Neutrophil (primary cell): ENCODE measurements around the gene TRHDE.

Experiments
- H3K27ac ChIP-seq: fragments of 200-600 bp; sonication (generic); 2 replicates; pipeline ENCODE4 v1.5.1; 2016; ENCODE audit warnings: mild to moderate bottlenecking, moderate library complexity
- H3K27me3 ChIP-seq: fragments of 200-600 bp; sonication (generic); 2 replicates; pipeline ENCODE4 v1.6.0; 2016; ENCODE audit warnings: mild to moderate bottlenecking
- H3K36me3 ChIP-seq: fragments of 200-600 bp; sonication (generic); 2 replicates; pipeline ENCODE4 v1.5.1; 2017
- H3K4me1 ChIP-seq, 2 experiments: fragments of 200-600 bp in 1 of 2; sonication (generic) in 1 of 2; 1 replicate in 1 of 2; 2 replicates in 1 of 2; pipeline versions ENCODE4 v1.5.1 to v1.6.1; 2013 to 2016; ENCODE audit warnings: low read depth in 1 of 2, low read length in 1 of 2, mild to moderate bottlenecking in 1 of 2, moderate library complexity in 1 of 2; ENCODE audit not compliant: control insufficient read depth in 1 of 2, insufficient read depth in 1 of 2
- H3K4me3 ChIP-seq, 2 experiments: fragments of 200-600 bp in 1 of 2; sonication (generic) in 1 of 2; 1 replicate in 1 of 2; 2 replicates in 1 of 2; pipeline ENCODE4 v1.5.1; 2013 to 2016; ENCODE audit warnings: low read depth in 1 of 2, low read length in 1 of 2, mild to moderate bottlenecking in 1 of 2, moderate library complexity in 1 of 2
- H3K9me3 ChIP-seq: fragments of 200-600 bp; sonication (generic); 2 replicates; pipeline ENCODE4 v1.5.1; 2016
- TF ChIP-seq, protein P1 (sequence below): fragments of 200-600 bp; sonication (generic); IDR thresholded peaks from 2 replicates; pipeline ENCODE4 v1.5.1; 2016; ENCODE audit warnings: antibody characterized with exemption

Gene TRHDE

DNA sequence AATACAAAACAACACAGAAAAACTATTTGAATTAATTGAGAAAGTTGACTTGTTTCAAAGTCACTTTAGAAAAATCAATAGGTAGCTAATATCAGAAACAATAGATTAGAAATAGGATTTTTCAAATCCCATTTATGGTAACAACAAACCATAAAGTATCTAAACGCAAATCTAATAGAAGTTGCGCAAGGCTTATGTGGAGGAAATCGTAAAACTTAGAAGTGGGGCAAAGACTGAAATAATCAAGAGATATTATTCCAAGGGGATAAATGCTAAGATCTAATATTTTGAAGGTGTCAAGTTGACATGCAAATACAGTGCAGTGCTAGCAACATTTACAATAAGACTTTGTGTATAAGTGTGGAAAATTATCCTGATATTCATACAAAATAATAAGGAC is 87.2 kb downstream of the TRHDE start:
- Histone ChIP-seq H3K27ac (no peak overlapping the region), H3K4me1 (no peaks in the 10 kb centered on the region), H3K27me3 (no peaks in the 10 kb centered on the region), H3K9me3 (no peaks in the 10 kb centered on the region), H3K4me3 (no peak overlapping the region), H3K36me3 (no peaks in the 10 kb centered on the region)
- TF ChIP-seq, protein P1, sequence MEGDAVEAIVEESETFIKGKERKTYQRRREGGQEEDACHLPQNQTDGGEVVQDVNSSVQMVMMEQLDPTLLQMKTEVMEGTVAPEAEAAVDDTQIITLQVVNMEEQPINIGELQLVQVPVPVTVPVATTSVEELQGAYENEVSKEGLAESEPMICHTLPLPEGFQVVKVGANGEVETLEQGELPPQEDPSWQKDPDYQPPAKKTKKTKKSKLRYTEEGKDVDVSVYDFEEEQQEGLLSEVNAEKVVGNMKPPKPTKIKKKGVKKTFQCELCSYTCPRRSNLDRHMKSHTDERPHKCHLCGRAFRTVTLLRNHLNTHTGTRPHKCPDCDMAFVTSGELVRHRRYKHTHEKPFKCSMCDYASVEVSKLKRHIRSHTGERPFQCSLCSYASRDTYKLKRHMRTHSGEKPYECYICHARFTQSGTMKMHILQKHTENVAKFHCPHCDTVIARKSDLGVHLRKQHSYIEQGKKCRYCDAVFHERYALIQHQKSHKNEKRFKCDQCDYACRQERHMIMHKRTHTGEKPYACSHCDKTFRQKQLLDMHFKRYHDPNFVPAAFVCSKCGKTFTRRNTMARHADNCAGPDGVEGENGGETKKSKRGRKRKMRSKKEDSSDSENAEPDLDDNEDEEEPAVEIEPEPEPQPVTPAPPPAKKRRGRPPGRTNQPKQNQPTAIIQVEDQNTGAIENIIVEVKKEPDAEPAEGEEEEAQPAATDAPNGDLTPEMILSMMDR, result no peak

GRCh38 chr12:72365151-72365550 is 93.0 kb downstream of the TRHDE start:
- TF ChIP-seq, protein P1, result no peak
- no peak overlapping the region for H3K4me3 ChIP-seq
- no peaks in the 10 kb centered on the region for H3K27me3 ChIP-seq
- no peaks in the 10 kb centered on the region for H3K36me3 ChIP-seq
- H3K4me1 ChIP-seq, result no peaks in the 10 kb centered on the region
- H3K27ac ChIP-seq, result no peak overlapping the region
- H3K9me3 ChIP-seq, result no peaks in the 10 kb centered on the region

- Histone ChIP-seq H3K27ac (no peak overlapping the region), H3K4me1 (no peaks in the 10 kb centered on the region), H3K9me3 (no peaks in the 10 kb centered on the region), H3K27me3 (no peaks in the 10 kb centered on the region), H3K36me3 (no peaks in the 10 kb centered on the region), H3K4me3 (no peak overlapping the region)
- TF ChIP-seq, protein P1, result no peak
These were observed 94.1 kb downstream of the TRHDE start for GRCh38 chr12:72366255-72366654.

DNA sequence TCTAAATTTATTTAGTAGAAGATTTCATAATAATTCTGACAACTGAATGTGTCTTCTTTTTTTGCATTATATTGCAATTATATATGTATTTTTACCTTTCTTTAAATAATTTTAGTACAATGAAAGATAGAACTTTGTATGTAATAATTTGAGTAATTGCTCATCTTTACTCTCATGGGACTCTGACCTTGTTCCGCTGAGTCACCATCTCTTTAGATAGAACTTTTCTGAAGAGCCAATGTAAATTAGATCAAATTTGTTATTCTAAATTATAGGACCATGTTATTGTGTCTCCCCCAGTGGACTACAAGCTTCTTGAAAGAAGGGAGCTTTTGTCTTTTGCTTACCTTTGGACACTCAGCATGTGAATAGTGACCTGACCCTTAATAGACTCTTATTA is 96.1 kb downstream of the TRHDE start:
- Histone ChIP-seq H3K36me3 (no peaks in the 10 kb centered on the region), H3K4me3 (no peak overlapping the region), H3K9me3 (no peaks in the 10 kb centered on the region), H3K27ac (no peak overlapping the region), H3K27me3 (no peaks in the 10 kb centered on the region), H3K4me1 (no peaks in the 10 kb centered on the region)
- TF ChIP-seq, protein P1, result no peak

DNA sequence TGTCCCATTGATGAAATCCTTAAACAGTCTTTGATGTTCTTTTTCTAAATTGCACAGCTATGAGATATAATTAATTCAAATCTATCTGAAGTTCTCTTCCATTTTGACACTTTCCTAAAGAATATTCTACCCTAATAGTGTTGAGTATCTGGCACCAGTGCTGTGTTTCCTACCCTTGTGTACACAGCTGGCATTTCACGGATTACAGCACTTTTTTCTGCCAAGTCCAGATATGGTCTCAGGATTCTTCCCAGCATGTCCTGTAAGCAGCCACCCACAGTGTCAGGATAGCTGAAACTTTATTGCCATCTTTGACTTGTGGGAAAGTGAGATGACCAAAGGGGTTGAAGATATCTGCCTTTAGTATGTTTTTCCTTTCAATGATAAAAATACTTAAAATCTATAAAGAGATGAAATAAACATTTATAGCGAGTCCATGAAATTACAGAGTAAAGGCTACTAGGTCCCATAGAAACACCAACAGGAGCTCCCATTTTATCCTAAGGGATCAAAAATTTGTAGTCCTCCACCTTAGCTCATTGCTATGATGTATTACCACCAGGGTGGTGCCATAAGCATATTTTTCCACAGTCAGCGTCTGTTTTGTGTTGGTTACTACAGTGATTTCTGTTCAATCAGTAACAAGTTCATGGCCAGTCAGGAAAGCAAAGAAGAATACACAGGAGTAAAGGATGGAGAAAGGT is 96.7 kb downstream of the TRHDE start:
- TF ChIP-seq, protein P1, result no peak
- Histone ChIP-seq H3K36me3 (no peaks in the 10 kb centered on the region), H3K4me1 (no peaks in the 10 kb centered on the region), H3K27ac (no peak overlapping the region), H3K4me3 (no peak overlapping the region), H3K27me3 (no peaks in the 10 kb centered on the region), H3K9me3 (no peaks in the 10 kb centered on the region)
